Omental fat pad (tissue), 4 donors: ENCODE data around the gene UBAP2L. TPM values are rescaled to one million over a fixed set of nuclear protein-coding genes. Genes with fewer than 3 reads are reported as not detected.

Experiments used
- ATAC-seq: fragments of 150-250 bp; one replicate; pipeline ENCODE4 v1.9.1; 2016; ENCODE audit warnings: mild to moderate bottlenecking, moderate library complexity; ENCODE audit not compliant: low FRiP score
- DNase-seq: peaks from one replicate; pipeline ENCODE4 v3.0.0-alpha.2; 2019; ENCODE audit warnings: low spot score
- total RNA-seq, 4 donors: library from RNA; depleted of rRNA; stranded (reverse); fragments of >200 nt; gene quantifications; one replicate each; pipeline ENCODE4 v1.1.0, GENCODE V29; 2016
- TF ChIP-seq, protein P1 (sequence below), 3 donors: fragments of 450-650 bp; IDR thresholded peaks; one replicate each; pipeline ENCODE4 v1.5.1; 2016 to 2017; ENCODE audit warnings: antibody characterized with exemption in 3 of 3, mild to moderate bottlenecking in 3 of 3, moderate library complexity in 2 of 3

The UBAP2L gene
- total RNA-seq, 4 donors from 2014 or later, result 51.9 to 92.1 (median 73.6) TPM

DNA sequence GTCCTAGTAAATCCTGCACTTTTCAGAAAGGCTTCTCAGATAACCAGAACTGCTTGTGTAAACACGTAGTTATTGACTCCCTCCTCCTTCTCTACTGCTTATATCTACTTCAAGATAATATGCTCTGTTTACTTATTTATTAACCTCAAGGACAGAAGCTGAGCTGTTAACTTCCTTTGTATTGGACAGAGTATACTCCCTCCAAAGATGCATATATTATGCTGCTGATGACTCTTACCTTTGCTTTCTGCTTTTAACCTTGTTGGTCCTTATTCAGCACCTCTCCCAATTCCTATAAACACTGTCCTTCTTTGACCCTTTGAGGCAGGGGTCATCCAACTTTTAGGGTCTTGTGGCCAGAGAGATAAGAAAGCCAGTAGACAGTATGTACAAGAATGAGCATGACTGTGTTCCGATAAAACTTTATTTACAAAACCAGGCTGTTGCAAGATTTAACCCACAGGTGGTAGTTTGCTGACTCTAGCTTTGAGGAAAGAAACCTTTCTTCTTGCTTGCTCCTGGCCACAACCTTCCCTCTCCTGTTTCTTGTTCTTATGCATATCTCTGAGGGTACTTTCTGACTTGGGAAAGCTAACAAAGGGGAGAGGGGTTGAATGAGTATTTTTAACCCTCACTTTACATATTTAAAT, 33.8 kb upstream of the UBAP2L start:
- DNase-seq (no peak), ATAC-seq (no peak)
- TF ChIP-seq, protein P1, sequence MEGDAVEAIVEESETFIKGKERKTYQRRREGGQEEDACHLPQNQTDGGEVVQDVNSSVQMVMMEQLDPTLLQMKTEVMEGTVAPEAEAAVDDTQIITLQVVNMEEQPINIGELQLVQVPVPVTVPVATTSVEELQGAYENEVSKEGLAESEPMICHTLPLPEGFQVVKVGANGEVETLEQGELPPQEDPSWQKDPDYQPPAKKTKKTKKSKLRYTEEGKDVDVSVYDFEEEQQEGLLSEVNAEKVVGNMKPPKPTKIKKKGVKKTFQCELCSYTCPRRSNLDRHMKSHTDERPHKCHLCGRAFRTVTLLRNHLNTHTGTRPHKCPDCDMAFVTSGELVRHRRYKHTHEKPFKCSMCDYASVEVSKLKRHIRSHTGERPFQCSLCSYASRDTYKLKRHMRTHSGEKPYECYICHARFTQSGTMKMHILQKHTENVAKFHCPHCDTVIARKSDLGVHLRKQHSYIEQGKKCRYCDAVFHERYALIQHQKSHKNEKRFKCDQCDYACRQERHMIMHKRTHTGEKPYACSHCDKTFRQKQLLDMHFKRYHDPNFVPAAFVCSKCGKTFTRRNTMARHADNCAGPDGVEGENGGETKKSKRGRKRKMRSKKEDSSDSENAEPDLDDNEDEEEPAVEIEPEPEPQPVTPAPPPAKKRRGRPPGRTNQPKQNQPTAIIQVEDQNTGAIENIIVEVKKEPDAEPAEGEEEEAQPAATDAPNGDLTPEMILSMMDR (IDR thresholded peaks at IDR 0.05), result no peak

- TF ChIP-seq, protein P1 (IDR thresholded peaks at IDR 0.05), result no peak
- DNase-seq, result no peak
- ATAC-seq, result no peak
These were observed 30.2 kb upstream of the UBAP2L start for GRCh38 chr1:154190550-154190949.

DNA sequence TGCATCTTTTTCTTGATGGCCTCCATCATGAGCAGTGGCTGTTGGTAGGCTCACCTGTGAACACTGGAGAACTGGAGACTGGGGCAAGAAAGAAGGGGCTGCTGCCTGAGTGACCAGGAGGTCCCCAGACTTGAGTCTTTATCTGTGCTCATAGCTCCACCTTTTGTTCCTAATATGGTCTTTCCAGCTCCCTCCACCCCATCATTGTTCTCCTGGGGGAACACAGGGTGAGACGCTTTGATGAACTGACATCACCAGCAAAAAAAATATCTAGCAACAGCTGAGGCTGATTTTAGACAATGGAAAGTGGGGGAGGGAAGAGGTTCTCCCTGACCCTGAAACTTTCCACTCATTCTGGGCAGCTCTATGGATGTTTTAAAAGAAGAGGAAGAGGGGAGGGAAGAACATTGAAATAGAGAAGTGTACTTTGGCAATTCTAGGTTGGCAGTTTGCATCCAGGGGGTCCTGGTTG, 28.7 kb upstream of the UBAP2L start, which contains the start of gene TPM3:
Gene TPM3 (minus strand): TSS at position 111 of the 472 bp plus-strand sequence. CDS start 82 bp downstream, at position 29.
- no peak for ATAC-seq
- TF ChIP-seq, protein P1 (IDR thresholded peaks at IDR 0.05), result no peak
- no peak for DNase-seq

DNA sequence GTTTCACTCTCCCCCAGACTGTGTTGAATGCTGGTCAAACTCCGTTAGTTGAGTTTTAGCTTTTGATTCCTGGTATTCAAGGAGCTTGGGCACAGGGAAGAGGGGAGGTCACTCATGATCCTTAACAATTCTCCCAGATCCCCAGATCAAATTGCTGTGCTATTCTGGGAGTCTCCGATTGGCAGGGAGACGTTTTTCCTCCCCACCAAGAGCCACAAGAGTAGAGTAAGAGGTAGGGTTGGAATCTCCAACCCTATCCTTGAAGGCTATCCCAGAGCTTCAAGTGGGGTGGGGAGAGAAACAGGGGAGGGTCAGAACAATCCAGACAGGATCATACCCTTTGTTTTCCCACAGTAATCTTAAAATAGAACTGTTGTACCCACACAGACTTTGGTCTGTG, 28.3 kb upstream of the UBAP2L start:
- TF ChIP-seq, protein P1 (IDR thresholded peaks at IDR 0.05), result no peak
- DNase-seq (no peak), ATAC-seq (no peak)

DNA sequence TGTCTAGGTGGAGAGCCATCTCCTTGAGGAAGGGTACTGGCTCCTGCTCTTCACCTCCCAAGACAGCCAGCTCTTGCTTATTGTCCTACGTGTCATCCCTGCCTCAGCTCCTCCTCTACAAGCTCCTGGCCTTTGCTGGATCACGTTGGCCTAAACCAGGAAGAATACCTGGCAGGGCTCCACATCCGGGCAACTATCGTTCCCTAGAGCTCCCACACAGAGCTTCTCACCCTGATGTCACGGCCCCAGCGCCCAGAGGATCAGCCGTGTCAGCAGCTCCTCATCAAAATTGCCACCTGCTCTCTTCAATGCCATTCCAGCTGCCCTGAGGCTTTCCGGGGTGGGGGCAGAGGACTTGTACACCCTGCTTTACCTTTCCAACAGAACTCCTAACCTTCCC, 26.9 kb upstream of the UBAP2L start:
- no peak for ATAC-seq
- TF ChIP-seq, protein P1 (IDR thresholded peaks at IDR 0.05), result no peak
- no peak for DNase-seq

DNA sequence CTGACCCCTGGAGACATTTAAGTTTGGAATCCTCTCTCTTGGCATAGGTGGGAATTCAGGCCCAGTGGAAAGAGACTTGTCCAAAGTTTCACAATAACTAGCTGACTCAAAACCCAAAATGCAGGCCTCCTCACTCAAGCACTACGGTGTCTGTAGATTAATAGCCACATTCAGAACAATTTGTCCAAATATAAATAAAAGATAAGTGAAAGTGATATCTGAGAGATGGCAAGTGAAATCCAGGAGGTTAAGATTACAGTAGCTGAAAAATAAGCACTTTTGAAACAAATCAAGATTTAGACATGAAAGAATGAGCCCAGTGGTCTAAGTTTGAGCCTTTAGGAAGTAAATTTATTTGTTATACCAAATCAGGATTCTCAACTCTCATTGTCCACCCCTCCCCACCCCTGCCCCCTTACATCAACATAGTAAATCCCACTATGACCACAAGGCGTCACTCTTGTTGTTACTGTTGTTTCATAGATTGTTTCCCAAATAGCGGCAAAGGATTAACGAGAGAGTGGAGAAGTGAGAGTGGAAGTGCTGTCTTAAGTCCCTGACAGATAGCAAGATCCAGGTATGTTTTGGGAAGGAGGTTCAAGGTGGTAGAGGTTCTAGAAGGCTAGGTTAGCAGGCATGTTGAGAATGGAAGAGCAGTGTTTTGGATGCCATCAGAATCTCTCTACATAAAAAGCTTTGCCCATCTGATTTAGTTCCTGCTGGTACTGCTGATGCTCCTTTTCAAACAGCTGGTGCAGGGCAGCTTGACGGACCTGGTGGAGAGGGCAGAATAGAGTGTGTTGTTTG, 21.8 kb upstream of the UBAP2L start:
- ATAC-seq (peak; percentile 61), DNase-seq (no peak)
- TF ChIP-seq, protein P1 (IDR thresholded peaks at IDR 0.05), result no peak
